NCI-H510A treated with DMSO at 0.1 percent for 48 hours (cell line): ENCODE data around the gene CDK14.
A peak's percentile ranks its signal among the peaks of the same experiment; 100 is the strongest.
"Not testable (repeated sequence)": the region's sequence is repeated elsewhere in the genome, so short reads cannot be mapped to it uniquely, and the experiment has no call there.

Experiments used
- DNase-seq: peaks from one replicate; lab custom pipeline; 2025; lab: John Stamatoyannopoulos, UW

The CDK14 gene

GRCh38 chr7:90631502-90631901 is 35.4 kb downstream of the CDK14 start:
- DNase-seq: no peak

GRCh38 chr7:90639683-90640082 is 43.6 kb downstream of the CDK14 start:
- not testable (repeated sequence) for DNase-seq

GRCh38 chr7:90642978-90643377 is 46.9 kb downstream of the CDK14 start:
- no peak for DNase-seq

GRCh38 chr7:90645784-90646183 is 49.7 kb downstream of the CDK14 start:
- no peak for DNase-seq

- no peak for DNase-seq
These were observed 52.0 kb downstream of the CDK14 start for GRCh38 chr7:90648107-90648506.

GRCh38 chr7:90648834-90649233 is 52.7 kb downstream of the CDK14 start:
- no peak for DNase-seq

GRCh38 chr7:90654718-90655427 is 58.8 kb downstream of the CDK14 start:
- DNase-seq: no peak

- DNase-seq: no peak
These were observed 59.4 kb downstream of the CDK14 start for GRCh38 chr7:90655566-90655965.

- no peak for DNase-seq
These were observed 61.4 kb downstream of the CDK14 start for GRCh38 chr7:90657481-90657880.

- no peak for DNase-seq
These were observed 64.0 kb downstream of the CDK14 start for GRCh38 chr7:90660100-90660499.

GRCh38 chr7:90660819-90661218 is 64.7 kb downstream of the CDK14 start:
- no peak for DNase-seq

- DNase-seq: no peak
These were observed 65.4 kb downstream of the CDK14 start for GRCh38 chr7:90661290-90662151.

- DNase-seq: no peak
These were observed 67.1 kb downstream of the CDK14 start for GRCh38 chr7:90663176-90663575.

- no peak for DNase-seq
These were observed 70.1 kb downstream of the CDK14 start for GRCh38 chr7:90666186-90666585.

- DNase-seq: no peak
These were observed 72.9 kb downstream of the CDK14 start for GRCh38 chr7:90668992-90669391.

- DNase-seq: no peak
These were observed 73.4 kb downstream of the CDK14 start for GRCh38 chr7:90669492-90669891.

GRCh38 chr7:90671571-90671970 is 75.5 kb downstream of the CDK14 start:
- no peak for DNase-seq

- no peak for DNase-seq
These were observed 76.1 kb downstream of the CDK14 start for GRCh38 chr7:90672210-90672609.

- no peak for DNase-seq
These were observed 78.5 kb downstream of the CDK14 start for GRCh38 chr7:90674625-90675024.

GRCh38 chr7:90675982-90676381 is 79.9 kb downstream of the CDK14 start:
- DNase-seq: no peak

- DNase-seq: peak; percentile 49
These were observed 81.6 kb downstream of the CDK14 start for GRCh38 chr7:90677486-90678404.

GRCh38 chr7:90678986-90679385 is 82.9 kb downstream of the CDK14 start:
- no peak for DNase-seq
